Caco-2 (cell line): ENCODE measurements around the gene GTF3C1. TPM values are rescaled to one million over a fixed set of nuclear protein-coding genes. Genes with fewer than 3 reads are reported as not detected.

ENCODE experiments used
- BruUV-seq: library from RNA; stranded (reverse); fragments of 400-500 nt; replicated peaks from 2 replicates; lab custom pipeline; 2021; lab: Mats Ljungman, UMichigan
- CTCF ChIA-PET: fragments of 300-600 bp; sonication (Branson Sonifier 250); formaldehyde crosslinking; loops from one replicate; lab custom pipeline; 2022; ENCODE audit warnings: antibody characterized with exemption; lab: Charles Lee
- POLR2A ChIA-PET: fragments of 300-600 bp; sonication (Branson Sonifier 250); formaldehyde crosslinking; loops from one replicate; lab custom pipeline; 2022; ENCODE audit warnings: antibody characterized with exemption; lab: Charles Lee
- DNase-seq, 2 experiments: peaks; one replicate each; pipeline versions ENCODE4 v3.0.0 to v3.0.0-alpha.2; 2020 to 2022
- H3K27me3 ChIP-seq: replicated peaks from 2 replicates; pipeline ENCODE4 v1.6.0; 2011; ENCODE audit warnings: low read length; ENCODE audit not compliant: control insufficient read depth, insufficient read depth
- H3K36me3 ChIP-seq: 2 replicates; pipeline ENCODE4 v1.5.1; 2011; ENCODE audit warnings: low read length; ENCODE audit not compliant: control insufficient read depth, insufficient read depth
- H3K4me1 ChIP-seq: fragments of 250-450 bp; sonication (Bioruptor Pico); 2 replicates; pipeline ENCODE4 v1.5.1; 2020; ENCODE audit warnings: mild to moderate bottlenecking
- H3K4me3 ChIP-seq: 2 replicates; pipeline ENCODE4 v1.5.1; 2011; ENCODE audit warnings: low read depth, mild to moderate bottlenecking, control low read depth, low read length
- H3K9me3 ChIP-seq: fragments of 250-450 bp; sonication (Bioruptor Pico); 2 replicates; pipeline ENCODE4 v1.5.1; 2020; ENCODE audit warnings: mild to moderate bottlenecking, moderate library complexity
- H3K27ac Mint-ChIP-seq: one replicate; pipeline ENCODE4 v1.8.0; 2022; ENCODE audit warnings: mixed read lengths; ENCODE audit not compliant: unreplicated experiment
- H3K27me3 Mint-ChIP-seq: one replicate; pipeline ENCODE4 v1.8.0; 2022; ENCODE audit warnings: mixed read lengths; ENCODE audit not compliant: insufficient read depth, unreplicated experiment
- H3K36me3 Mint-ChIP-seq: one replicate; pipeline ENCODE4 v1.8.0; 2022; ENCODE audit warnings: mild to moderate bottlenecking, mixed read lengths; ENCODE audit not compliant: insufficient read depth, unreplicated experiment
- H3K4me1 Mint-ChIP-seq: one replicate; pipeline ENCODE4 v1.8.0; 2022; ENCODE audit warnings: low read depth, mixed read lengths; ENCODE audit not compliant: unreplicated experiment
- H3K4me3 Mint-ChIP-seq: one replicate; pipeline ENCODE4 v1.8.0; 2022; ENCODE audit warnings: mild to moderate bottlenecking, moderate library complexity, mixed read lengths; ENCODE audit not compliant: unreplicated experiment
- H3K9me3 Mint-ChIP-seq: one replicate; pipeline ENCODE4 v1.8.0; 2022; ENCODE audit warnings: mixed read lengths; ENCODE audit not compliant: unreplicated experiment
- intact Hi-C: fragments of 100-400 bp; cut with micrococcal nuclease; formaldehyde crosslinking; loops from one replicate; pipeline ENCODE4 v1.10.0; 2022; ENCODE audit not compliant: unreplicated experiment
- total RNA-seq: library from RNA; stranded (reverse); gene quantifications from 2 replicates; pipeline ENCODE4 v1.2.3, GENCODE V29; 2022
- TF ChIP-seq, protein P1 (sequence below), 2 experiments: fragments of 200-600 bp in 1 of 2; IDR thresholded peaks; 1 replicate in 1 of 2; 2 replicates in 1 of 2; pipeline versions ENCODE4 v1.5.1 to v1.8.0; 2011 to 2022; ENCODE audit warnings: antibody characterized with exemption in 1 of 2, control low read depth in 1 of 2, inconsistent platforms in 1 of 2, low read depth in 1 of 2, low read length in 1 of 2, mild to moderate bottlenecking in 1 of 2, moderate library complexity in 1 of 2; ENCODE audit not compliant: insufficient read depth in 1 of 2, severe bottlenecking in 1 of 2, unreplicated experiment in 1 of 2

The GTF3C1 gene
- total RNA-seq, 1 experiment from 2014 or later: 67.7 TPM

DNA sequence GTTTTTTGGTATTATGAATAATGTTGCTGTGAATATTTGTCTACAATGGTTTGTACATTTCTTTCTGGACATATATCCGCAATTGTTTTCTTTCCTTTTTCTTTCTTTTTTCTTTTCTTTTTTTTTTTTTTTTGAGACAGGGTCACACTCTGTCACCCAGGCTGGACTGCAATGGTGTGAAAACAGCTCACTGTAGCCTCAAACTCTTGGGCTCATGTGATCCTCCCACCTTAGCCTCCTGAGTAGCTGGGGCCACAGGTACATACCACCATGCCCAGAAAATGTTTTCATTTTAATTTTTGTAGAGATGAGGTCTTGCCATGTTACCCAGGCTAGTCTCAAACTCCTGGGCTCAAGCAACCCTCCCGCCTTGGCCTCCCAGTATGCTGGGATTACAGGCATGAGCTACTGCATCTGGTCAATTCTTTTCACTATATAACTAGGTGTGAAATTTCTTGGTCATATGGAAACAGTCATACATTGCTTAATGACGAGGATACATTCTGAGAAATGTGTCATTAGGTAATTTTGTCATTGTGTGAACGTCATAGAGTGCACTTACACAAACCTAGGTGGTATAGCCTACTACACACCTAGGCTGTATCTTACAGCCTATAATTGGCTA is 132.6 kb downstream of the GTF3C1 start:
- no peak overlapping the region for H3K27ac Mint-ChIP-seq
- intact Hi-C loops: no loop called here
- H3K9me3 Mint-ChIP-seq: peaks cover 27% of the 10 kb centered on the region
- no TSS peak for BruUV-seq
- no peaks in the 10 kb centered on the region for H3K27me3 ChIP-seq
- H3K4me1 ChIP-seq: no peaks in the 10 kb centered on the region
- TF ChIP-seq, protein P1, sequence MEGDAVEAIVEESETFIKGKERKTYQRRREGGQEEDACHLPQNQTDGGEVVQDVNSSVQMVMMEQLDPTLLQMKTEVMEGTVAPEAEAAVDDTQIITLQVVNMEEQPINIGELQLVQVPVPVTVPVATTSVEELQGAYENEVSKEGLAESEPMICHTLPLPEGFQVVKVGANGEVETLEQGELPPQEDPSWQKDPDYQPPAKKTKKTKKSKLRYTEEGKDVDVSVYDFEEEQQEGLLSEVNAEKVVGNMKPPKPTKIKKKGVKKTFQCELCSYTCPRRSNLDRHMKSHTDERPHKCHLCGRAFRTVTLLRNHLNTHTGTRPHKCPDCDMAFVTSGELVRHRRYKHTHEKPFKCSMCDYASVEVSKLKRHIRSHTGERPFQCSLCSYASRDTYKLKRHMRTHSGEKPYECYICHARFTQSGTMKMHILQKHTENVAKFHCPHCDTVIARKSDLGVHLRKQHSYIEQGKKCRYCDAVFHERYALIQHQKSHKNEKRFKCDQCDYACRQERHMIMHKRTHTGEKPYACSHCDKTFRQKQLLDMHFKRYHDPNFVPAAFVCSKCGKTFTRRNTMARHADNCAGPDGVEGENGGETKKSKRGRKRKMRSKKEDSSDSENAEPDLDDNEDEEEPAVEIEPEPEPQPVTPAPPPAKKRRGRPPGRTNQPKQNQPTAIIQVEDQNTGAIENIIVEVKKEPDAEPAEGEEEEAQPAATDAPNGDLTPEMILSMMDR (IDR thresholded peaks at IDR 0.05; ENCODE audit: insufficient read depth in 1 of 2, low read depth in 1 of 2, low read length in 1 of 2, severe bottlenecking in 1 of 2, unreplicated experiment in 1 of 2): no peak
- peaks cover 24% of the 10 kb centered on the region for H3K9me3 ChIP-seq
- no peak overlapping the region for H3K4me3 Mint-ChIP-seq
- no peaks in the 10 kb centered on the region for H3K36me3 Mint-ChIP-seq
- no peak overlapping the region for H3K4me3 ChIP-seq
- H3K36me3 ChIP-seq: no peaks in the 10 kb centered on the region
- DNase-seq: no peak
- no peaks in the 10 kb centered on the region for H3K27me3 Mint-ChIP-seq
- no peaks in the 10 kb centered on the region for H3K4me1 Mint-ChIP-seq
- ChIA-PET CTCF (no interaction called here), POLR2A (no interaction called here)

DNA sequence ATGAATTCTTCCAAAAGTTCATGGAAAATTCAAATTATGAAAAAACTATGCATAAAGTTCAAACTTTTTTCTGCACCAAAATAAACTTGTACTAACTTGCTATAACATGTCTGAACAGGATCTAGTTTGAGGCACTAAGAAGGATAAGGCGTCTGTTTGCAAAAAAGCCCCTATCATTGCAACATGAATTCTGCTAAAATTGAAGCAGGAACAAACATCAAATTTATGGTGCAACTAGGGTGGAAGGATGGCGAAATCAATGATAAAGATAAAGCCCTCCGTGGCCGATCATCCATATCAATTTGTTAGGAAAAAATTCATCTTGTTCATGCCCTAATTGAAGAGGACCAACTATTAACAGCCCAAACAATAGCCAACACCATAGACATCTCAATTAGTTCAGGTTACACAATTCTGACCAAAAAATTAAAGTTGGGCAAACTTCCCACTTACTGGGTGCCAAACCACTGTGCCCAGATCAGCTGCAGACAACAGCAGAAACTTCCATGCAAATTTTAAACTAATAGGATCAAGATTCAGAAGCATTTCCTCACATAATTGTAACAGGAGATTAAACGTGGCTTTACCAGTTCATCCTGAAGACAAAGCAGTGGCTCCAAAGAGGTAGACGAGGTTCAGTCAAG is 134.8 kb downstream of the GTF3C1 start:
- no peak for DNase-seq
- H3K27me3 ChIP-seq: no peaks in the 10 kb centered on the region
- ChIA-PET CTCF (no interaction called here), POLR2A (no interaction called here)
- peaks cover 13% of the 10 kb centered on the region; the same call in 1 of the 2 replicates for H3K9me3 ChIP-seq
- no peaks in the 10 kb centered on the region for H3K36me3 ChIP-seq
- no TSS peak for BruUV-seq
- Mint-ChIP-seq H3K27ac (no peak overlapping the region), H3K4me3 (peak overlapping the region; percentile 58), H3K36me3 (no peaks in the 10 kb centered on the region), H3K9me3 (peaks cover 31% of the 10 kb centered on the region), H3K4me1 (no peaks in the 10 kb centered on the region), H3K27me3 (no peaks in the 10 kb centered on the region)
- intact Hi-C loops: no loop called here
- H3K4me1 ChIP-seq: no peaks in the 10 kb centered on the region
- TF ChIP-seq, protein P1 (IDR thresholded peaks at IDR 0.05; ENCODE audit: insufficient read depth in 1 of 2, low read depth in 1 of 2, low read length in 1 of 2, severe bottlenecking in 1 of 2, unreplicated experiment in 1 of 2): no peak
- H3K4me3 ChIP-seq: no peak overlapping the region

DNA sequence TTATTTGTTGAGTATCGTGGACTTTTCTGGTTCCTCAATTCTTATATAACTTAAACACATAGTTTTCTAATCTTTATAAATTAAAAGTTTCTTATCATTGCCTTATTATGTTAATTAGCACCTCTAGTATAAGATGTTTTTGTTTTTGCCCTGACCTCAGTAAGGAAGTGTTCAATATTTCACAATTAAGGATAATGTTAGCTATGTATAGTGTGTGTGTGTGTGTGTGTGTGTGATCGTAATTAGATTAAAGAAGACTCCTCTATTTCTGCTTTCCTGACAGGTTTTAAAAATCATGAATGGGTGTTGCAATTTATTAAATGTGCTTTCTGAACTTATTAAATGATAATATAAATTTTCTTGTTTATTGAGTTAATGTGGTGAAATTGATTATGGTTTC is 135.8 kb downstream of the GTF3C1 start:
- Histone ChIP-seq H3K4me3 (no peak overlapping the region), H3K27me3 (no peaks in the 10 kb centered on the region), H3K4me1 (no peaks in the 10 kb centered on the region), H3K9me3 (peaks cover 17% of the 10 kb centered on the region; the same call in 1 of the 2 replicates), H3K36me3 (no peaks in the 10 kb centered on the region)
- no TSS peak for BruUV-seq
- TF ChIP-seq, protein P1 (IDR thresholded peaks at IDR 0.05; ENCODE audit: insufficient read depth in 1 of 2, low read depth in 1 of 2, low read length in 1 of 2, severe bottlenecking in 1 of 2, unreplicated experiment in 1 of 2): no peak
- Mint-ChIP-seq H3K4me3 (no peak overlapping the region), H3K9me3 (peaks cover 31% of the 10 kb centered on the region), H3K27me3 (no peaks in the 10 kb centered on the region), H3K27ac (no peak overlapping the region), H3K36me3 (no peaks in the 10 kb centered on the region), H3K4me1 (no peaks in the 10 kb centered on the region)
- intact Hi-C loops: no loop called here
- DNase-seq: no peak
- CTCF ChIA-PET: no interaction called here
- POLR2A ChIA-PET: no interaction called here
